ENCODE results near the gene GABBR2. TPM values are rescaled to one million over a fixed set of nuclear protein-coding genes. Genes with fewer than 3 reads are reported as not detected.
A peak's percentile ranks its signal among the peaks of the same experiment; 100 is the strongest.

GABBR2 gene
- total RNA-seq, 2 experiments from 2014 or later = not detected

DNA sequence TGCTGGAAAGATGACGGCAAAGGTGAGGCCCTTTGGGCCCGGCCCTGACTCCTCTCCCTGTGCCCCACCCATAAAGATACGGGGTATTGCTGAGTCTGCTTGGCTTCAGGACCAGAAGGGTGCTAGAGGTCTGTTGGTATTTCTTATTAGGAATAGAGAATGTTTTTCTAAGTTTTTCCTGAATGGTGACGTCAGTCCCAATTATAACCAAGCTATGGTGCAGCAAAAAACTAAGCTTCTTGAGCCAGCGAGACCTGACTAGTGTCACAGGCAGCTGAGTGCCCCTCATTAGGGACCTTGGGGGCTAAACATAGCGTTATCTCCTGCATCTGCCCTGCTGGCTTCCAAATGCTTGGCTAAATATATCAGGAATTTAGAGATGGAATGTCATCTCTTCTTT lies 302.3 kb downstream of the GABBR2 start:
- no peaks in the 10 kb centered on the region for H3K9me3 Mint-ChIP-seq (ENCODE audit: low read depth)
- no peaks in the 10 kb centered on the region for H3K36me3 Mint-ChIP-seq (ENCODE audit: low read depth)
- peaks cover 3% of the 10 kb centered on the region for H3K4me1 Mint-ChIP-seq
- peaks cover 9% of the 10 kb centered on the region for H3K27me3 Mint-ChIP-seq
- H3K27ac Mint-ChIP-seq = no peak overlapping the region
- no peak for ATAC-seq
- H3K4me3 Mint-ChIP-seq = no peak overlapping the region
- POLR2A ChIA-PET = no interaction called here
- DNase-seq = no peak
- intact Hi-C loops (cut with DNase I, micrococcal nuclease) = no loop called here
- CTCF ChIA-PET = no interaction called here

DNA sequence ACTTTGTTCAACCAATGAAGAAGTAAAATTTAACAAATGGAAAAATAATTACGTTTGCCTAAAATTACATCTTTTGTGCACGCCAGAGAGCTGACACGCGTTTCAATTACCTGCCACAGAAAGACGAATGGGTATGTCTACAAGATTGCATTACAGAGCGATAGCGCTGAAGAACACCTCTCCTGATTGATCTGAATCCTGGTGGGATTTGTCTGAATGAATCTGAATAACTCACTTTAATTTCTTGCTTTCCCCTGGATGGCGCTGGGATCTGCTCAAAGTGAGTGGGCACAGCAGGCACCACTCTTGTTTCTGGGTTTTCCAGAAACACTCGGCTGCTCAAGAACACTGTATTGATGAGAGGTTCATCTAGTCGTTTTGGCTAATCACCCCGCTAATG lies 304.5 kb downstream of the GABBR2 start:
- ATAC-seq (no peak), DNase-seq (no peak)
- Mint-ChIP-seq H3K4me1 (no peaks in the 10 kb centered on the region), H3K4me3 (no peak overlapping the region), H3K27me3 (peaks cover 7% of the 10 kb centered on the region), H3K27ac (no peak overlapping the region), H3K36me3 (ENCODE audit: low read depth) (no peaks in the 10 kb centered on the region), H3K9me3 (ENCODE audit: low read depth) (no peaks in the 10 kb centered on the region)
- CTCF ChIA-PET = no interaction called here
- POLR2A ChIA-PET = no interaction called here
- intact Hi-C loops (cut with DNase I, micrococcal nuclease) = no loop called here

DNA sequence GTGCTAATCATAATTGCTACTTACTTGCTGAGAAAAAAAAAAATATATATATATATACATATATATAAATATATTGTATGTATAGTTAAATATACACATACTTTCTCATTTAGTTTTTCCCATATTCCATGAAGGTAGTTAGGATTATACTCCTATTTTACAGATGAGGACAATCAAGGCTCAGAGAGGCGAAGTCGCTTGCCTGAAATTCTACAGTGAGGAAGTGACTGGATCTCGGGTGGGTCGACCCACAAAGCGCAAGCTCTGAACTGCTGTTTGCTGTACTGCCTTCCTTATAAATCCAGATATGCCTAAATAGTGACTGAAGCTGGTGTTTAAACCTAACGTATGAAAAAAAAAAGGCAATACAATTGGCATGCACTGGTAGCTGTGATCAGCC lies 305.0 kb downstream of the GABBR2 start:
- Mint-ChIP-seq H3K9me3 (ENCODE audit: low read depth) (no peaks in the 10 kb centered on the region), H3K27ac (no peak overlapping the region), H3K4me3 (no peak overlapping the region), H3K27me3 (peaks cover 2% of the 10 kb centered on the region), H3K36me3 (ENCODE audit: low read depth) (no peaks in the 10 kb centered on the region), H3K4me1 (no peaks in the 10 kb centered on the region)
- ATAC-seq = no peak
- ChIA-PET CTCF (no interaction called here), POLR2A (no interaction called here)
- DNase-seq = no peak
- intact Hi-C loops (cut with DNase I, micrococcal nuclease) = no loop called here

DNA sequence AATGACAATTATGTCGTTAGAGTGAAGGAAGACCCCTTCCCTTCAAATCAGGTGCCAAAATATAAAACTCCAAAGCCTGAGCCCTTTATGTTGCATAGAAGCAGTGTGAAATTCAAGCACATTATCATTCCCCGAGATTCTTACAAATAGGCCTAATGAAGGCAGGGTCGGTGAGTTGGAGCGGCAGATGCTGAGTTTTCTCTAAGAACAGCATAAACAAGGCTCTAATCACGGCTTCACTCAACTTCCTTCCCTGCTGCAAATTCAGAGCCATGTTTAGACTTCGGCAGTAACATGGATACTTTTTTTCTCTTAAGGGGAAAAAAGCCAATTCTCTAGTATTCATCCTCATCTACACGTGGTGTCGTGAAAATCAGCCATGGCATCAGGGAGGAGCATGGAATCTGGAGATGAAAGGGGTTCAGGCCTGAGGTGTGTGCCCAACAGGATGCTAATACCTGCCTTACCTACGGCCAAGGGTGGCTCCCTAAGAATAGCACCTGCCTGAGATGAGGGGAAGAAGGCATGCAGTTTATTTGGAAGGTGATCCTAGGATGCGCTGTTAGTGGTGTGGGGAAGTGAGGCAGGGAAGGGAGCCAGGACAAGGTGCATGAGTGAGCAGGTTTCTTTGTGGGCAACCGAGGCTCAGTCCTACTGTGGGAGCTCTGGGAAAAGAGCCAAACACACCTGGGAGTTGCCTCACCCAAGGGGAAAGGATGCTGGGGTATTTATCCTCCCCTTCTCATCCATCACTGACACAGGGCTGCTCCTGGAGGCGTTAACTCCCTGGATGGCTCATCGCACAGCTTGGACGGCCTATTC lies 306.5 kb downstream of the GABBR2 start:
- DNase-seq = no peak
- no peak overlapping the region for H3K4me3 Mint-ChIP-seq
- H3K9me3 Mint-ChIP-seq (ENCODE audit: low read depth) = no peaks in the 10 kb centered on the region
- intact Hi-C loops (cut with DNase I, micrococcal nuclease) = no loop called here
- H3K27me3 Mint-ChIP-seq = peaks cover 3% of the 10 kb centered on the region
- no peak for ATAC-seq
- no peak overlapping the region for H3K27ac Mint-ChIP-seq
- no peaks in the 10 kb centered on the region for H3K36me3 Mint-ChIP-seq (ENCODE audit: low read depth)
- no peaks in the 10 kb centered on the region for H3K4me1 Mint-ChIP-seq
- CTCF ChIA-PET = interaction anchor here (0.6 kb wide), 1 partner anchor 25 kb away, joined by 3 read pairs; no protein-coding TSS in a partner anchor
- POLR2A ChIA-PET = no interaction called here

DNA sequence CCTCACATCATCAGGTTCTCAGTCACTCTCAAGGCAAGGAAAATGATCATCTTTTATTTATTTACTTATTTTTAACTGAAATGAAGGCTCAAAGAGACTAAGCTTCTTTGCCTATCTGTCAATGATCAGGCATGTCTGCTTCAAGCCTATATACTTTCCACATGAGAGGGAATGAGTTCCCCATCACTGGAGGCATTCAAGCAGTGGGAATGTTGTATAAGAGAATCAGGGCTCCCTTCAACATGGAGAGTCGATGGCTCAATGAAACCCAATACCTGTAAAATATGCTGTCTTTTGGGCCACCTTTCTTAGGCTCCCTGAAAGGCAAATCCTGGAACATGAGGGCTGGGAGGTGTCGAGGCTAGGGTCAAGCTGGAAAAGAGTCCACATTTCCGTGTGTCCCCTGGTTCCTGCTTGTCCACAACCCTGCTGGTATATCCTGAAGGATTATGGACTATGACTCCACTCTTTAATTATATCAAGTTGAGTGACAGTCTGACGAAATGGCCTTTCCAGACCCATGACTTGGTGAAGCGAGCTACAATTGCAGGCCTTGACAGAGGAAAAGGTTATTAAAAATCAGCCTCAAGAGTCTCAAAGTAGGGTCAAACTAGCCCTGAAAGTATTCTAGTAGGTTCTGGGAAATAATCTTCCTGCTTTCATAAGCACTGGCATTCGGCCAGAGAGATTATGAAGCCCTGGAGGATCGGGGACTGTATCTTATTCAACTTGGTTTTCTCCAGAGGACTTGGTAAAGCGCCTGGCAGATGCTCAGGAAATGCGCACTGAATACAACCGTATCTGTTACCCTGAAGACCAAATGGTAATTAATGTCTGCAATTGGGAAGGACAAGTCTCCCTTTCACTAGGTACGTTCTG lies 307.4 kb downstream of the GABBR2 start:
- ChIA-PET CTCF (no interaction called here), POLR2A (no interaction called here)
- intact Hi-C loops (cut with DNase I, micrococcal nuclease) = no loop called here
- Mint-ChIP-seq H3K36me3 (ENCODE audit: low read depth) (no peaks in the 10 kb centered on the region), H3K4me3 (no peak overlapping the region), H3K27me3 (peaks cover 3% of the 10 kb centered on the region), H3K4me1 (no peaks in the 10 kb centered on the region), H3K27ac (no peak overlapping the region), H3K9me3 (ENCODE audit: low read depth) (no peaks in the 10 kb centered on the region)
- DNase-seq (no peak), ATAC-seq (no peak)

DNA sequence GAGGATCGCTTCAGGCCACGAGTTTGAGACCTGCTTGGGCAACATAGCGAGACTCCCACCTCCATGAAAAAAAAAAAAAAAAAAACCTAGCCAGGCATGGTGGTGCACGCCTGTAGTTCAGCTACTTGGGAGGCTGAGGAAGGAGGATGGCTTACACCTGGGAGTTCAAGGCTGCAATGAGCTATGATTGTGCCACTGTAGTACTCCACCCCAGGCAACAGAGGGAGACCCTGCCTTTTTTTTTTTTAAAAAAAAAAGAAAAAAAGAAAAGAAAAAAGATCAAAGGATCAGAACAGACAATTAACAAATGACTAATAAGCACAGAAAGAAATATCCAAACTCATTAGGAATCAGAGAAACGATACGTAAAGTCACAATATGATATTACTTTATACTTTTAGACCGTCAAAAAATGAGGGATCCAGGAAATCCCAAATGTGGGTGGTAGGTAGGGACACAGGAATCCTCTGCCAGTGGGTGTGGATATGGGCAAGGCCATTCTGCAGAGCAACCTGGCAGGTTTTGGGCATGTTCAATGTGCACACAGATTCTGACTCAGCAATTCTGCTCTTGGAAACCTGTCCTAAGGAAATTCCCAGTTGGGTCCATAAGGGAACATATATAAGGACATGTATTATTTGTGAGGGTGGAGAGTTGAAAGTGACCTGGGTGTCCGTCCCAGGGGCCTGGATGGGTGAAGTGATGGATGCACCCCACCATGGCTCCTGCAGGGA lies 308.6 kb downstream of the GABBR2 start:
- ChIA-PET CTCF (no interaction called here), POLR2A (no interaction called here)
- Mint-ChIP-seq H3K4me1 (no peaks in the 10 kb centered on the region), H3K27ac (no peak overlapping the region), H3K9me3 (ENCODE audit: low read depth) (no peaks in the 10 kb centered on the region), H3K27me3 (peaks cover 6% of the 10 kb centered on the region), H3K36me3 (ENCODE audit: low read depth) (no peaks in the 10 kb centered on the region), H3K4me3 (no peak overlapping the region)
- intact Hi-C loops (cut with DNase I, micrococcal nuclease) = no loop called here
- no peak for ATAC-seq
- no peak for DNase-seq

DNA sequence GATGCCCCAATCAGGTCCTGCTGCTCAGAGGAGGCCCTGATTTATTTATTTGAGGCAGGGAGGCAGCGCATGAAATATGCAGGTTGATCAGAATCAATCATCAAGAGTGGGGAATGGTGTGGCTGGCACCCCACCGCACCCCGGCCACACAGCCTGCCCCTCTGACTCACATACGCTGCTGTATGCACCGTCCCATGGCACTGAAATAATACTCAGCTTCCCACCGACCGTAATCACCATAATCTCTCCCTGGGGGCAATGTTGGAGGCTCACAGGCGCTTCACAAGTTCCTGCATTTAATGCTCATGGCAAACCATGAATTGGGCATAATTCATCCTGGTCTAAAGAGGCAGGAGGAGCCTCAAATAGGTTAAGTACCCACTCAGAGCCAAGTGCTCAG lies 312.1 kb downstream of the GABBR2 start:
- CTCF ChIA-PET = interaction anchor here (1.0 kb wide), 1 partner anchor 20 kb away, joined by 3 read pairs; no protein-coding TSS in a partner anchor
- no peaks in the 10 kb centered on the region for H3K9me3 Mint-ChIP-seq (ENCODE audit: low read depth)
- H3K4me3 Mint-ChIP-seq = no peak overlapping the region
- peaks cover 6% of the 10 kb centered on the region for H3K27me3 Mint-ChIP-seq
- POLR2A ChIA-PET = no interaction called here
- H3K4me1 Mint-ChIP-seq = peaks cover 6% of the 10 kb centered on the region
- H3K36me3 Mint-ChIP-seq (ENCODE audit: low read depth) = no peaks in the 10 kb centered on the region
- DNase-seq (no peak), ATAC-seq (no peak)
- no peak overlapping the region for H3K27ac Mint-ChIP-seq
- intact Hi-C loops (cut with DNase I, micrococcal nuclease) = no loop called here

DNA sequence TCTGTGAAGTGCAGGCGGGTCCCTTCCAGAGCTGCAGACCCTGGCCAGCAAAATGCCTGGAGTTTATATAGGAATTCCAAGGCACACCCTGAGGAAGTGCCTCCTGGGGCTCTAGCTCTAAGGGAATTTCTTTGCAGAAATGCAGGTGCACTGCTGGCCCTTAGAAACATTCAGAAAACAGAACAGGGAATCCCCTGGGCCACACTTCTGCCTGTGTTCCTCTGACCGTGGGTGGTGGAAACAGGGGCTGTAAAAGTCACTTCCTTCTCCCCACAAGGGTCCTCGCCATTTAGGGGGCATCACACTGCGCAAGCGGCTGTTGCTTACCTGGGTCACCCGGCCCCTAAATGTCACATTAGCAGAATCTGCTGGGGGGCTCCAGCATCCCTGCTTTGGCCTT lies 312.5 kb downstream of the GABBR2 start:
- Mint-ChIP-seq H3K36me3 (ENCODE audit: low read depth) (no peaks in the 10 kb centered on the region), H3K9me3 (ENCODE audit: low read depth) (no peaks in the 10 kb centered on the region), H3K4me1 (peaks cover 10% of the 10 kb centered on the region), H3K27me3 (peaks cover 6% of the 10 kb centered on the region), H3K4me3 (no peak overlapping the region), H3K27ac (no peak overlapping the region)
- ChIA-PET POLR2A (no interaction called here), CTCF (no interaction called here)
- DNase-seq (no peak), ATAC-seq (no peak)
- intact Hi-C loops (cut with DNase I, micrococcal nuclease) = no loop called here

DNA sequence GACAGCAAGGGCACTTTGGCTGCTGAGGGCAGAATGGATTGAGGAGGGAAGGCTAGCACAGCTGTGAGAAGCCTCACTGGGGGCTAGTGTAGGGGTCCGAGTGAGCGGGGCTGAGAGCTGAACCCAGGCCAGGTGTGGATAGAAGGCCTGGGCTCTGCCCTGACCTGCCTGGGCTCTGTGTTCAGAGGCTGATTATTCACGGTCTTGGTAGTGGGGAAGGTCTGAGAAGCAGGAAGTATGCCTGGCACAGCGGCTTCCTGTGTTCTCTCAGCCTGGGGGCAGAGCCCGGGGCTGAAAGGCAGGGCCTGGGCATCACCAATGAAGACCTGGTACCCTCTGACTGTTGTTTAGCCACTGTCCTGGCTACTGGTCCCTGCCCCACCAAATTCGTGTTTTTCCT lies 316.9 kb downstream of the GABBR2 start:
- CTCF ChIA-PET = no interaction called here
- peak; percentile 12 for DNase-seq
- Mint-ChIP-seq H3K4me3 (no peak overlapping the region), H3K36me3 (ENCODE audit: low read depth) (no peaks in the 10 kb centered on the region), H3K4me1 (peaks cover 11% of the 10 kb centered on the region), H3K27ac (no peak overlapping the region), H3K9me3 (ENCODE audit: low read depth) (no peaks in the 10 kb centered on the region), H3K27me3 (peaks cover 3% of the 10 kb centered on the region)
- intact Hi-C loops (cut with DNase I, micrococcal nuclease) = no loop called here
- POLR2A ChIA-PET = no interaction called here
- no peak for ATAC-seq

DNA sequence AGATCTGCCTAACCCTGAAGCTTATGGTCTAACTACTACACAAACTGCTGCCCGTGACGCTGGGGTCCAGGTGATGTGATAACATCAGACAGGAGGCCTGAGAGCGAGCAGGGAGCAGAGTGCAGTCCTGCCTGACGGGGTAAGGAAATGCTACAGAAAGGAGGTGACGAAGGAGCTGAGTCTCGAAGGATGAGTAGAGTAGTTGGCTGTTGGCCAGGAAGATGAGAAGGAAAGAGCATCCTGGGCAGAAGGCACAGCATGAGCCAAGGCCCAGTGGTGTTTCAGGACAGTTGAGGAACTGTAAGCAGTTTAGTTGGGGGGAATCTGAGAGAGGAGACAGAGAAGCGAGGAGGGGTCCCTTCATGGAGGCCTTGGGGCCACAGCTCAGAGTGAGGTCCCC lies 317.3 kb downstream of the GABBR2 start:
- Mint-ChIP-seq H3K27me3 (peaks cover 3% of the 10 kb centered on the region), H3K4me1 (peaks cover 11% of the 10 kb centered on the region), H3K4me3 (no peak overlapping the region), H3K36me3 (ENCODE audit: low read depth) (no peaks in the 10 kb centered on the region), H3K9me3 (ENCODE audit: low read depth) (no peaks in the 10 kb centered on the region), H3K27ac (peak overlapping the region; percentile 3)
- ATAC-seq = no peak
- intact Hi-C loops (cut with DNase I, micrococcal nuclease) = no loop called here
- no peak for DNase-seq
- POLR2A ChIA-PET = no interaction called here
- CTCF ChIA-PET = no interaction called here

DNA sequence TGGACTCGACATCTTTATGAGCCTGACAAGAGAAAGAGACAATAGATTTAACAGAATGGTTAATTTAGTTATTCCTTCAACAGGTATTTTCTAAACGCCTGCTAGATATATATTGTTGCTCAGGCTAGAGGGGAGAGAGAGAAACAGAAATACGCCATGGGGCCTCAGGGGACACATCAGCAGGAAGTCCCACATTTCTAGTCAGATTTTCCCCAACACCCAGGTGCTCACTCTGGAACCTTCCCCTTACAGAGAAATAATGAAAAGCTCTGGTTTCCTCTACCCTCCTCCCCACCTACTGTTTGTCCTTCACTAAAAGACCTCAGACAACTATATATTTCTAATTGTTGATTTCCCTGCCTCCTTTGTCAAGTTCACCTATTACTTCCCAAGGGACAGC lies 323.0 kb downstream of the GABBR2 start:
- Mint-ChIP-seq H3K27me3 (no peaks in the 10 kb centered on the region), H3K36me3 (ENCODE audit: low read depth) (no peaks in the 10 kb centered on the region), H3K4me3 (no peak overlapping the region), H3K4me1 (no peaks in the 10 kb centered on the region), H3K27ac (no peak overlapping the region), H3K9me3 (ENCODE audit: low read depth) (no peaks in the 10 kb centered on the region)
- ChIA-PET CTCF (interaction anchor here (0.6 kb wide), 1 partner anchor 31 kb away, joined by 3 read pairs; no protein-coding TSS in a partner anchor), POLR2A (no interaction called here)
- DNase-seq = no peak
- ATAC-seq = no peak
- intact Hi-C loops (cut with DNase I, micrococcal nuclease) = no loop called here

Data from activated CD4-positive, alpha-beta T cell treated with anti-CD3 and anti-CD28 coated beads for 36 hours (primary cell).